Fibroblast of mammary gland (primary cell): Measurements from ENCODE around the gene PKN1.

ENCODE experiments used
- DNase-seq: peaks from one replicate; pipeline ENCODE4 v3.0.0-alpha.2; 2010; ENCODE audit warnings: low read depth
- H3K4me3 ChIP-seq: 2 replicates; pipeline ENCODE4 v1.5.1; 2011; ENCODE audit warnings: low read depth, mild to moderate bottlenecking, low read length, moderate library complexity; ENCODE audit not compliant: control insufficient read depth
- TF ChIP-seq, protein P1 (sequence below): conservative IDR thresholded peaks from 2 replicates; pipeline ENCODE4 v1.5.1; 2011; ENCODE audit warnings: low read depth, low read length, inconsistent platforms; ENCODE audit not compliant: control insufficient read depth, insufficient read depth

PKN1 gene

DNA sequence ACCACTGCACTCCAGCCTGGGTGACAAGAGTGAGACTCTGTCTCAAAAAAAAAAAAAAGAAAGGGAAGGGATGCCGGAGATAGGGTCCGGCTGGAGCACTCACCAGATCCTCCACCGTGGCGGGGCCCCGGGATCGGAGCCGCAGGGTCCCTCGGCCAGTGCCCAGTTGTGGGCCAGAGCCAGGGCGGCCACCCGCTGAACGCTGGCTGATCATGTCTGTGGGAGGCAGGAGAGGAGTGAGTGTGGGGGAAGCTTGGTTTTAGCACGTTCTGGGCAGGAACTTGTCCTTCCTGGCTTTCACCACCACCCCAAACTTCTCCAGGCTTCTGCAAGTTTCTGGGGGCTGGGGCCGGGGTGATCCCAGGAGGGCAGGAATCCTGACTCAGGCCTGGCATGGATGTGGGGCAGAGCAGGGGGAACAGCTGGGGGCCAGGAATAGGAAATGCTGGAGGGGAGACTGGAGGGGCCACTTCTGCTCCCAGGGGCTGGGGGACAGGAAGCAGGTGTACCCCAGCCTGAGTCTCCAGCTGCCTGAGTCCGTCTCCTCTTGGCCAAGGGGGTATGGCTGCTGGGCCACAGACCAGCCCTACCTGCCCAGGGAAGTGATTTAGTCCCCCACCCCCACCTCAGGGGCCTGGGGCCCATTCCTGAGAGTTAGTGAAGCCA lies 46.3 kb downstream of the PKN1 start:
- TF ChIP-seq, protein P1, sequence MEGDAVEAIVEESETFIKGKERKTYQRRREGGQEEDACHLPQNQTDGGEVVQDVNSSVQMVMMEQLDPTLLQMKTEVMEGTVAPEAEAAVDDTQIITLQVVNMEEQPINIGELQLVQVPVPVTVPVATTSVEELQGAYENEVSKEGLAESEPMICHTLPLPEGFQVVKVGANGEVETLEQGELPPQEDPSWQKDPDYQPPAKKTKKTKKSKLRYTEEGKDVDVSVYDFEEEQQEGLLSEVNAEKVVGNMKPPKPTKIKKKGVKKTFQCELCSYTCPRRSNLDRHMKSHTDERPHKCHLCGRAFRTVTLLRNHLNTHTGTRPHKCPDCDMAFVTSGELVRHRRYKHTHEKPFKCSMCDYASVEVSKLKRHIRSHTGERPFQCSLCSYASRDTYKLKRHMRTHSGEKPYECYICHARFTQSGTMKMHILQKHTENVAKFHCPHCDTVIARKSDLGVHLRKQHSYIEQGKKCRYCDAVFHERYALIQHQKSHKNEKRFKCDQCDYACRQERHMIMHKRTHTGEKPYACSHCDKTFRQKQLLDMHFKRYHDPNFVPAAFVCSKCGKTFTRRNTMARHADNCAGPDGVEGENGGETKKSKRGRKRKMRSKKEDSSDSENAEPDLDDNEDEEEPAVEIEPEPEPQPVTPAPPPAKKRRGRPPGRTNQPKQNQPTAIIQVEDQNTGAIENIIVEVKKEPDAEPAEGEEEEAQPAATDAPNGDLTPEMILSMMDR = no peak
- H3K4me3 ChIP-seq = no peak overlapping the region
- no peak for DNase-seq

DNA sequence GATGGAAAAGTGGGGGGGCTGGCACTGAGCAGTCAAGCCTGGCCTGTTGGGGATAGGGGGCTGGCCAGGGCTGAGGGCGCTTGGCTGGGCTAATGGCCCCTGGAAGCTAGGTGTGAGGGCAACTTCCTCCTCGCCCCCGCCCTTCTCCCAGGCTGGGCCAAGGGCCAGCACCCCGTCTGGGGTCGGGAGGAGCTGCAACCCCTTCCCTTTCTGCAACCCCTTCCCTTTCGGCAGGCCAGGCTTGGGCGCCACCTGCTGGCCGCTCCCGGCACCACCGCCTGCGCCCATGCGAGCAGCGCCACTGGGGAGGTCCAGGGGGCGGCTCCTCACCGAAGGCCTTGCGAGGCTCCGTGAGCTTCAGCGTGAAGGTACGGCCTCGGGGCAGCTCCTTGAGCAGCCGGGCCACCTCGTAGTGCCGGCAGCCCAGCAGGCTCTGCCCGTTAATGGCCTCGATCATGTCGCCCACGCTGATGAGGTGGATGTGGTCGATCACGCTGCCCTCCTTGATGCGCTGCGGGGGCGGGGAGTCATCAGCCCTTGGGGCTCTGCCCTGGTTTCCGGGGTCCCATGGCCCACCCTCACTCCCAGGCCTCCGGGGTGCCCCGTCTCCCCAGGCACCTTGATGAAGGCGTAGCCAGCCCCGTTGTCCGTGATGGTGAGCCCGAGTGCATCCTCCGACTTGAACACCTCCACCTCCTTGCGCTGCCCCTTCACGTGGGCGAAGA lies 47.0 kb downstream of the PKN1 start:
- H3K4me3 ChIP-seq = no peak overlapping the region
- no peak for DNase-seq
- TF ChIP-seq, protein P1 = peak; percentile 58

GRCh38 chr19:14480700-14481079 lies 47.6 kb downstream of the PKN1 start:
- TF ChIP-seq, protein P1 = peak; percentile 2
- H3K4me3 ChIP-seq = no peak overlapping the region
- DNase-seq = peak; percentile 46

DNA sequence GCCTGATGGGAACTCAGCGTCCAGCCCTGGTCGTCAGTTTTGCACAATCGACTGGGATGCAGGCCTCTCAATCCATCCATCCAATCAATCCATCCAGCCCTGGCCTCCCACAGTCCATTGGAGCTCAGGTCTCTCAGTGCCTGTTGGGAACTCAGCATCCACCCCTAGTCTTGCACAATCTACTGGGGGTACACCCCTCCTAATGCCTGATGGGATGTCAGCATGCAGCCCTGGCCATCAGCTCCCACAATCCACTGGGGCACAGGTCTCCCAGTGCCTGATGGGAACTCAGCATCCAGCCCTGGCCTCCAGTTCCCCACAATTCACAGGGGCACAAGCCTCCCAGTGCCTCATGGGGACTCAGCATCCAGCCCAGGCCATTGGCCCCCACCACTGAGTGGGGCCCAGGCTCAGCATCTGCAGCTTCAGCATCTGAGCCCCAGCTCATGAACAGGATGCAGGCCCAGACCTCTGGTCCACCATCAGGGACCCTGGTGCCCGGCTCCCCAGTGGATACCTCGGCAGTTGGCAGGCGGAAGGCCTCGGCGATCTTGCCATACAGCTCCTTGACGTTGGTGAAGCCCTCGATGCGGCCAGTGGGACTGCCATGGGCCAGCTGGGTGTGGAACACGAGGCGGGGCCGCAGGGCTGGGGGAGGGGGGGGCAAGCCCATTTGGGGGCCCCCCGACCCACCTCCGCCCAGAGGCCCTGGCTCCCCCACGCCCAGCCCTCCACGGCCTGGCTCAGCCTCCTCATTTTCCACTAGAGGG lies 49.3 kb downstream of the PKN1 start:
- no peak overlapping the region for H3K4me3 ChIP-seq
- DNase-seq = no peak
- TF ChIP-seq, protein P1 = no peak

GRCh38 chr19:14487370-14488125 lies 54.4 kb downstream of the PKN1 start:
- TF ChIP-seq, protein P1 = no peak
- H3K4me3 ChIP-seq = no peak overlapping the region
- DNase-seq = no peak

- TF ChIP-seq, protein P1 = no peak
- DNase-seq = no peak
- H3K4me3 ChIP-seq = no peak overlapping the region
Measured at GRCh38 chr19:14492756-14493337, 59.7 kb downstream of the PKN1 start.
